ENCODE measurements around the gene ZNF124. TPM values are rescaled to one million over a fixed set of nuclear protein-coding genes. Genes with fewer than 3 reads are reported as not detected.

The ZNF124 gene
- total RNA-seq (2022; extraction: Qiagen RNA extraction; ENCODE audit: low read depth): 3.9 to 5.3 TPM (median 5.1 TPM) in 5 replicates

GRCh38 chr1:247171875-247172563, at the start of gene ZNF124:
ZNF124 (minus strand) TSS chr1:247172020; CDS start chr1:247171877, 143 bp downstream.

Other genes with a start within 250 kb of the ZNF124 start
- 23.4 to 31.5 TPM (median 31.0 TPM) in 5 replicates for gene AHCTF1, start 240.1 kb downstream of the ZNF124 start, total RNA-seq (2022; extraction: Qiagen RNA extraction; ENCODE audit: low read depth)
- 2.1 to 3.4 TPM (median 2.7 TPM) in 5 replicates for gene ZNF695, start 164.0 kb downstream of the ZNF124 start, total RNA-seq (2022; extraction: Qiagen RNA extraction; ENCODE audit: low read depth)
- 2.8 to 6.2 TPM (median 3.2 TPM) in 5 replicates for gene ZNF670, start 93.2 kb downstream of the ZNF124 start, total RNA-seq (2022; extraction: Qiagen RNA extraction; ENCODE audit: low read depth)
- 3.0 to 6.4 TPM (median 3.8 TPM) in 5 replicates for gene ZNF669, start 67.7 kb downstream of the ZNF124 start, total RNA-seq (2022; extraction: Qiagen RNA extraction; ENCODE audit: low read depth)
- not detected in 5 replicates for gene VN1R5, start 84.1 kb upstream of the ZNF124 start, total RNA-seq (2022; extraction: Qiagen RNA extraction; ENCODE audit: low read depth)
- 12.6 to 21.5 TPM (median 17.4 TPM) in 5 replicates for gene ZNF496, start 159.8 kb upstream of the ZNF124 start, total RNA-seq (2022; extraction: Qiagen RNA extraction; ENCODE audit: low read depth)
- not detected in 5 replicates for gene NLRP3, start 244.2 kb upstream of the ZNF124 start, total RNA-seq (2022; extraction: Qiagen RNA extraction; ENCODE audit: low read depth)